ENCODE data around the gene IFT25. TPM values are rescaled to one million over a fixed set of nuclear protein-coding genes. Genes with fewer than 3 reads are reported as not detected.

IFT25 gene
- total and polyA plus RNA-seq, 2 donors (not counting 3 experiments of a cell fraction or from before 2014, with no cell fraction given) = 13.0 to 34.0 TPM

GRCh38 chr1:53954128-53954527 is 8.6 kb upstream of the IFT25 start:
- TF ChIP-seq POLR2A (IDR thresholded peaks at IDR 0.05; ENCODE audit: low read depth, low read length) (no peak), POLR2AphosphoS5 (IDR thresholded peaks at IDR 0.05; ENCODE audit: insufficient read depth, low read depth, low read length) (no peak), EZH2 (IDR thresholded peaks at IDR 0.05; ENCODE audit: borderline replicate concordance, low read depth, low read length, severe bottlenecking) (no peak), CTCF (IDR thresholded peaks at IDR 0.05; ENCODE audit: extremely low read depth in 1 of 2, insufficient read depth in 1 of 2, low read depth in 1 of 2, low read length in 2 of 2) (no peak), JUN (IDR thresholded peaks at IDR 0.05; ENCODE audit: borderline replicate concordance, insufficient read depth, insufficient read length, low read depth) (no peak), GATA2 (IDR thresholded peaks at IDR 0.05; ENCODE audit: insufficient read depth, insufficient read length, low read depth, low read length) (no peak), FOS (IDR thresholded peaks at IDR 0.05; ENCODE audit: borderline replicate concordance, insufficient read depth, low read length) (no peak), MAX (IDR thresholded peaks at IDR 0.05; ENCODE audit: insufficient read depth, insufficient read length) (no peak), MYC (IDR thresholded peaks at IDR 0.05; ENCODE audit: low read depth, low read length) (no peak)
- H3K4me1 ChIP-seq (ENCODE audit: control insufficient read depth, extremely low read depth, insufficient read depth, low read length) = peaks cover 7% of the 10 kb centered on the region
- peaks cover 10 to 13% of the 10 kb centered on the region in 2 experiments for H3K36me3 ChIP-seq (ENCODE audit: control insufficient read depth in 2 of 2, extremely low read depth in 1 of 2, insufficient read depth in 2 of 2, low read length in 2 of 2)
- DNase-seq (ENCODE audit: low read depth, low spot score) = no peak
- intact Hi-C loops (cut with micrococcal nuclease) (no loop called here), dilution Hi-C loops (cut with MboI; ENCODE audit: extremely low pct_ligation_motif_present, low sequenced_read_pairs) (no loop called here)
- no peaks in the 10 kb centered on the region for H3K27me3 ChIP-seq (ENCODE audit: control insufficient read depth in 2 of 2, insufficient read depth in 2 of 2, low read length in 2 of 2)
- FAIRE-seq = no peak
- no peaks in the 10 kb centered on the region for H4K20me1 ChIP-seq (replicated peaks; ENCODE audit: control insufficient read depth, extremely low read depth, insufficient read depth, low read length)
- no peak overlapping the region for H3K27ac ChIP-seq (ENCODE audit: insufficient read depth, low read depth, low read length)
- no peak overlapping the region for H2AFZ ChIP-seq (ENCODE audit: low read depth, low read length)
- POLR2A ChIA-PET = no interaction called here
- CTCF ChIA-PET = interaction anchor here (1.3 to 7.6 kb wide), 3 partner anchors 9 to 93 kb away, joined by 9 to 81 read pairs (median 10); partner anchors contain the start of gene IFT25
- no peaks in the 10 kb centered on the region for H3K9me1 ChIP-seq (replicated peaks; ENCODE audit: control insufficient read depth, extremely low read depth, insufficient read depth, low read length)
- H3K4me3 ChIP-seq (replicated peaks in 1 of 3; ENCODE audit: insufficient read depth in 1 of 3, low read depth in 1 of 3, low read length in 3 of 3) = no peak overlapping the region
- no peak overlapping the region for H3K9ac ChIP-seq (replicated peaks; ENCODE audit: extremely low read depth, insufficient read depth, low read length)
- H3K9me3 ChIP-seq (replicated peaks; ENCODE audit: control insufficient read depth, insufficient read depth, low read length) = no peaks in the 10 kb centered on the region
- peaks cover 12% of the 10 kb centered on the region for H3K79me2 ChIP-seq (ENCODE audit: control insufficient read depth, insufficient read depth, low read length)
- H3K4me2 ChIP-seq (ENCODE audit: insufficient read depth, low read length) = no peak overlapping the region
- BruUV-seq (replicated peaks) = no TSS peak

Data from endothelial cell of umbilical vein (primary cell).